LNCaP clone FGC (cell line): ENCODE data around the gene IDE.
A peak's percentile ranks its signal among the peaks of the same experiment; 100 is the strongest.
"Not testable (repeated sequence)": the region's sequence is repeated elsewhere in the genome, so short reads cannot be mapped to it uniquely, and the experiment has no call there.

Experiments used
- DNase-seq: peaks from one replicate; pipeline ENCODE4 v3.0.0-alpha.2; 2011; ENCODE audit warnings: low read depth
- H3K4me3 ChIP-seq: 2 replicates; pipeline ENCODE4 v1.5.1; 2011; ENCODE audit warnings: mild to moderate bottlenecking, low read depth, low read length, control low read depth
- TF ChIP-seq, protein P1 (sequence below): IDR thresholded peaks from 2 replicates; pipeline ENCODE4 v1.5.1; 2012; ENCODE audit warnings: mild to moderate bottlenecking; ENCODE audit not compliant: control insufficient read depth, insufficient read depth; ENCODE audit errors: extremely low read depth

Gene IDE

GRCh38 chr10:92450896-92451295, 123.0 kb downstream of the IDE start:
- H3K4me3 ChIP-seq: no peak overlapping the region
- DNase-seq: no peak
- TF ChIP-seq, protein P1, sequence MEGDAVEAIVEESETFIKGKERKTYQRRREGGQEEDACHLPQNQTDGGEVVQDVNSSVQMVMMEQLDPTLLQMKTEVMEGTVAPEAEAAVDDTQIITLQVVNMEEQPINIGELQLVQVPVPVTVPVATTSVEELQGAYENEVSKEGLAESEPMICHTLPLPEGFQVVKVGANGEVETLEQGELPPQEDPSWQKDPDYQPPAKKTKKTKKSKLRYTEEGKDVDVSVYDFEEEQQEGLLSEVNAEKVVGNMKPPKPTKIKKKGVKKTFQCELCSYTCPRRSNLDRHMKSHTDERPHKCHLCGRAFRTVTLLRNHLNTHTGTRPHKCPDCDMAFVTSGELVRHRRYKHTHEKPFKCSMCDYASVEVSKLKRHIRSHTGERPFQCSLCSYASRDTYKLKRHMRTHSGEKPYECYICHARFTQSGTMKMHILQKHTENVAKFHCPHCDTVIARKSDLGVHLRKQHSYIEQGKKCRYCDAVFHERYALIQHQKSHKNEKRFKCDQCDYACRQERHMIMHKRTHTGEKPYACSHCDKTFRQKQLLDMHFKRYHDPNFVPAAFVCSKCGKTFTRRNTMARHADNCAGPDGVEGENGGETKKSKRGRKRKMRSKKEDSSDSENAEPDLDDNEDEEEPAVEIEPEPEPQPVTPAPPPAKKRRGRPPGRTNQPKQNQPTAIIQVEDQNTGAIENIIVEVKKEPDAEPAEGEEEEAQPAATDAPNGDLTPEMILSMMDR: no peak

DNA sequence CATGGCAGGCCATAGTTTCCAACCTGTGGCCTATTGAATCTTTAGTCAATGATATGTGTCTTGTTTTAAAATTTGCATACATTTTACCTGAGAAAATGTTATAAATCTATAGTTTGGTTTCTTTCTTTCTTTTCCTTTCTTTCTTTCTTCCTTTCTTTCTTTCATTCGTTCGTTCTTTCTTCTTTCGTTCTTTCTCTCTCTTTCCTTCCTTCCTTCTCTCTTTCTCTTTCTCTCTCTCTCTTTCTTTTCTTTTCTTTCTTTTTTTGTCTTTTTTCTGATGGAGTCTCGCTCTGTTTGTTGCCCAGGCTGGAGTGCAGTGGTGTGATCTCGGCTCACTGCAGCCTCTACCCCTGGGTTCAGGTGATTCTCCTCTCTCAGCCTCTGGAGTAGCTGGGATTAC, 133.3 kb downstream of the IDE start:
- H3K4me3 ChIP-seq: no peak overlapping the region
- DNase-seq: no peak
- TF ChIP-seq, protein P1: no peak

- no peak for DNase-seq
- TF ChIP-seq, protein P1: no peak
- H3K4me3 ChIP-seq: no peak overlapping the region
Observed at GRCh38 chr10:92438220-92438619, 135.7 kb downstream of the IDE start.

DNA sequence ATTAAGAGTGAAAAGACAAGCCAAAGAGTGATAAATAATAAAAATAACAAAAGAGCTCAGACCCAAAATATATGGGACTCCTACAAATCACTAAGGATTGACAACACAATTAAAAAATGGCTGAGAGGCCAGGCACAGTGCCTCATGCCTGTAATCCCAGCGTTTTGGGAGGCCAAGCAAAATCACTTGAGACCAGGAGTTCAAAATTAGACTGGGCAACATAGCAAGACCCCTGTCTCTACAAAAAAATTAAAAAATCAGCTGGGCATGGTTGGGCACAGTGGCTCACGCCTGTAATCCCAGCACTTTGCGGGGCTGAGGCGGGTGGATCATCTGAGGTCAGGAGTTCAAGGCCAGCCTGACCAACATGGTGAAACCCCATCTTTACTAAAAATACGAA, 137.3 kb downstream of the IDE start:
- TF ChIP-seq, protein P1: no peak

DNA sequence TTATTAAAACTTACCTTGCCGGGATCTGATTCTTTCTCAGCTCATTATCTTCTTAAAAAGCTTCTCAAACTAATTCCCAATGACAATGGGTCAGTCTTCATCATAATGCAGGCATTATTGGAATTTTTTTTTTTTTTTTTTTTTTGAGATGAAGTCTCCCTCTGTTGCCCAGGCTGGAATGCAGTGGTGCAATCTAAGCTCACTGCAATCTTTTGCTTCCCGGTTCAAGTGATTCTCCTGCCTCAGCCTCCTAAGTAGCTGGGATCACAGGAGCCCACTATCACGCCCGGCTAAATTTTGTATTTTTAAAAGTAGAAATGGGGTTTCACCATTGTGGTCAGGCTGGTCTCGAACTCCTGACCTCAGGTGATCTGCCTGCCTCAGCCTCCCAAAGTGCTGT, 137.8 kb downstream of the IDE start:
- not testable (repeated sequence) for DNase-seq, H3K4me3 ChIP-seq

More for the DNA sequence above, 137.3 kb downstream of the IDE start:
- no peak overlapping the region for H3K4me3 ChIP-seq
- DNase-seq: no peak

DNA sequence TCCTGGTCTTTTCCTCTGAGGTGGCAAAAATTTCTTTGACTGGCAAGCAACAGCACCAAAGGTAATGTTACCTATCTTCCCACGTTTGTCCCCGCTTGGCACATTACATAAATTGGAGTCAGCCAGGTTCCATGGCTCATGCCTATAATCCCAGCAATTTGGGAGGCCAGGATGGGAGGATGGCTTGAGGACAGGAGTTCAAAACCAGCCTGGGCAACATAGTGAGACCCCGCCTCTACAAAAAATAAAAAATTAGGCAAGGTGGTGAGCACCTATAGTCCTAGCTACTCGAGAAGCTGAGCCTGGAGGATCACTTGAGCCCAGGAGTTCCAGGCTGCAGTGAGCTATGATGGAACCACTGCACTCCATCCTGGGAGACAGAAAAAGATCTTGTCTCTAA, 139.5 kb downstream of the IDE start:
- TF ChIP-seq, protein P1: no peak
- DNase-seq: no peak
- no peak overlapping the region for H3K4me3 ChIP-seq

DNA sequence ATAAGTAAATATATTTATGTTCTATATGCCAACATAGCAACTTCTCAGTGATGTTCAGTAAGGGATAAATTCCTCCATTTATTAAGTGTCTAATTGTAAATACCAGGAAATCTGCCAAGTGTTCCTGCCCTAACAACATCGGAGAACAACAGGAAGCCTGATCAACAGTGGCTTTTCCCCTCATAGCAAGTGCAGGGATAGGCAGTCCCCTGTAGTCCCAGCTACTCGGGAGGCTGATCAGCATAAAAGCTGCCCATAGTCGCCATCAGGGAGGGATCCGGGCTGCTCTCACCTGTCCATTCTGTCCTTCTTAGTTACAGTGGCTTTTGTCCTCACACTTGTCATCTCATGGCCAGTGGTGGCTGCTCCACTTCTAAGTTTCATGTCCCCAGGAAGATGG, 141.3 kb downstream of the IDE start:
- no peak overlapping the region for H3K4me3 ChIP-seq
- TF ChIP-seq, protein P1: no peak
- DNase-seq: peak; percentile 77
